HepG2 (cell line): Measurements from ENCODE around the gene VASN. TPM values are rescaled to one million over a fixed set of nuclear protein-coding genes. Genes with fewer than 3 reads are reported as not detected.
A peak's percentile ranks its signal among the peaks of the same experiment; 100 is the strongest.

Source experiments
- ARID3A ChIP-seq: IDR thresholded peaks from 2 replicates; pipeline ENCODE4 v1.6.1; 2012; ENCODE audit warnings: low read depth, low read length, improper control_type of control experiment
- HNRNPK ChIP-seq: fragments of 200-400 bp; formaldehyde crosslinking; IDR thresholded peaks from 2 replicates; pipeline ENCODE4 v1.6.1; 2018; ENCODE audit warnings: low read length, low read depth, moderate library complexity, mild to moderate bottlenecking; ENCODE audit not compliant: poor library complexity, severe bottlenecking
- KDM6A ChIP-seq: IDR thresholded peaks from 2 replicates; pipeline ENCODE4 v1.6.1; 2016; ENCODE audit warnings: low read depth
- MAX ChIP-seq: IDR thresholded peaks from 2 replicates; pipeline ENCODE4 v1.6.1; 2012; ENCODE audit warnings: inconsistent platforms
- MEIS1 ChIP-seq: sonication (generic); formaldehyde crosslinking; IDR thresholded peaks from 2 replicates; pipeline ENCODE4 v1.9.0; 2021; ENCODE audit warnings: mild to moderate bottlenecking, missing genetic modification reagents, moderate library complexity, borderline replicate concordance
- MTA1 ChIP-seq: sonication (generic); formaldehyde crosslinking; IDR thresholded peaks from 2 replicates; pipeline ENCODE4 v1.4.0; 2020; ENCODE audit warnings: missing genetic modification reagents, mild to moderate bottlenecking, borderline replicate concordance
- RFX3 ChIP-seq: IDR thresholded peaks from 2 replicates; pipeline ENCODE4 v1.6.1; 2016; ENCODE audit warnings: missing biosample characterization, missing genetic modification reagents
- SAP130 ChIP-seq: IDR thresholded peaks from 2 replicates; pipeline ENCODE4 v1.6.1; 2016; ENCODE audit warnings: low read depth
- SETDB1 ChIP-seq: sonication (generic); formaldehyde crosslinking; IDR thresholded peaks from 2 replicates; pipeline ENCODE4 v1.5.1; 2020; ENCODE audit warnings: missing genetic modification reagents, mild to moderate bottlenecking, borderline replicate concordance
- TFDP2 ChIP-seq: sonication (generic); formaldehyde crosslinking; IDR thresholded peaks from 2 replicates; pipeline ENCODE4 v1.4.0; 2020; ENCODE audit warnings: missing genetic modification reagents
- TOE1 ChIP-seq: sonication (generic); formaldehyde crosslinking; IDR thresholded peaks from 2 replicates; pipeline ENCODE4 v1.4.0; 2020; ENCODE audit warnings: mild to moderate bottlenecking, missing genetic modification reagents
- UBTF ChIP-seq: sonication (generic); formaldehyde crosslinking; IDR thresholded peaks from 2 replicates; pipeline ENCODE4 v1.4.0; 2020; ENCODE audit warnings: mild to moderate bottlenecking, missing genetic modification reagents
- ZBTB2 ChIP-seq: sonication (generic); formaldehyde crosslinking; IDR thresholded peaks from 2 replicates; pipeline ENCODE4 v1.8.0; 2022; ENCODE audit warnings: low read depth, missing genetic modification reagents
- ZNF274 ChIP-seq: sonication (generic); formaldehyde crosslinking; IDR thresholded peaks from 2 replicates; pipeline ENCODE4 v1.5.1; 2020; ENCODE audit warnings: mild to moderate bottlenecking, missing genetic modification reagents
- ZNF326 ChIP-seq: sonication (generic); formaldehyde crosslinking; IDR thresholded peaks from 2 replicates; pipeline ENCODE4 v1.4.0; 2020; ENCODE audit warnings: missing genetic modification reagents, borderline replicate concordance
- ZNF598 ChIP-seq: sonication (generic); formaldehyde crosslinking; IDR thresholded peaks from 2 replicates; pipeline ENCODE4 v1.5.1; 2020; ENCODE audit warnings: mild to moderate bottlenecking, missing genetic modification reagents, borderline replicate concordance
- ZNF770 ChIP-seq: sonication (generic); formaldehyde crosslinking; IDR thresholded peaks from 2 replicates; pipeline ENCODE4 v1.5.0; 2020; ENCODE audit warnings: mild to moderate bottlenecking, missing genetic modification reagents
- ZNF792 ChIP-seq: IDR thresholded peaks from 2 replicates; pipeline ENCODE4 v1.6.1; 2016
- ZNF841 ChIP-seq: sonication (generic); formaldehyde crosslinking; IDR thresholded peaks from 2 replicates; pipeline ENCODE4 v1.8.1; 2023; ENCODE audit warnings: missing genetic modification reagents, borderline replicate concordance
- ZSCAN31 ChIP-seq: sonication (generic); formaldehyde crosslinking; IDR thresholded peaks from 2 replicates; pipeline ENCODE4 v1.5.0; 2020; ENCODE audit warnings: low read depth, mild to moderate bottlenecking, missing genetic modification reagents
- polyA plus RNA-seq, 8 experiments: library from polyadenylated mRNA; depleted of rRNA in 3 of 8; stranded (reverse) in 7 of 8; unstranded in 1 of 8; fragments of >200 nt; fragmentation: Illumina TruSeq in 4 of 8; extraction: Trizol in 4 of 8; gene quantifications; 2 replicates each; pipeline versions ENCODE4 v1.2.1 to v1.2.3, GENCODE V29; 2011 to 2016; ENCODE audit warnings: low read depth in 4 of 8, missing spikeins in 1 of 8, mixed read lengths in 1 of 8; ENCODE audit not compliant: insufficient read depth in 1 of 8
- total RNA-seq, 5 experiments: library from RNA; depleted of rRNA; stranded (reverse); fragments of >200 nt; fragmentation: Illumina TruSeq; extraction: Trizol; gene quantifications; 2 replicates each; pipeline ENCODE4 v1.2.3, GENCODE V29; 2016; ENCODE audit warnings: low read depth in 1 of 5

Gene VASN
- total and polyA plus RNA-seq, 2 of the 13 experiments (the other 11 are each of a cell fraction or from before 2014, with no cell fraction given): 8.4 to 18.2 TPM

- TF ChIP-seq TFDP2 (CRISPR knock-in tag): no peak
- no peak for TF ChIP-seq ZNF326 (CRISPR knock-in tag)
- no peak for TF ChIP-seq MEIS1 (CRISPR knock-in tag)
- no peak for TF ChIP-seq ARID3A
- TF ChIP-seq RFX3: no peak
- TF ChIP-seq HNRNPK: peak; percentile 1
- no peak for TF ChIP-seq ZNF841 (CRISPR knock-in tag)
- TF ChIP-seq UBTF (CRISPR knock-in tag): 0 out of 2 replicates have a peak, but pooled peaks have one; percentile 11
- no peak for TF ChIP-seq ZNF792 (CRISPR knock-in tag)
- peak; percentile 31; the same call in 1 of the 2 replicates for TF ChIP-seq ZNF274 (CRISPR knock-in tag)
- no peak for TF ChIP-seq MTA1
- 0 out of 2 replicates have a peak, but pooled peaks have one; percentile 9 for TF ChIP-seq SAP130 (CRISPR knock-in tag)
- TF ChIP-seq TOE1 (CRISPR knock-in tag): no peak
- 0 out of 2 replicates have a peak, but pooled peaks have one; percentile 31 for TF ChIP-seq ZNF598 (CRISPR knock-in tag)
- TF ChIP-seq MAX: 0 out of 2 replicates have a peak, but pooled peaks have one; percentile 31
- no peak for TF ChIP-seq KDM6A (CRISPR knock-in tag)
- no peak for TF ChIP-seq ZBTB2 (CRISPR knock-in tag)
- no peak for TF ChIP-seq SETDB1 (CRISPR knock-in tag)
- no peak for TF ChIP-seq ZSCAN31 (CRISPR knock-in tag)
- TF ChIP-seq ZNF770 (CRISPR knock-in tag): peak; percentile 87
Observed at GRCh38 chr16:4373909-4374742, 2.5 kb downstream of the VASN start (continued).
